Hematopoietic multipotent progenitor cell treated with erythropoietin and hydrocortisone succinate and interleukin-3 and kit ligand, for 8 days (in vitro differentiated cells): ENCODE data around the gene BCAN.
"Not testable (repeated sequence)": the region's sequence is repeated elsewhere in the genome, so short reads cannot be mapped to it uniquely, and the experiment has no call there.

Experiments used
- DNase-seq: peaks from one replicate; pipeline ENCODE4 v3.0.0-alpha.2; 2015

The BCAN gene

GRCh38 chr1:156616463-156616862 lies 25.5 kb upstream of the BCAN start:
- DNase-seq = peak; percentile 60

GRCh38 chr1:156618853-156619581 lies 22.9 kb upstream of the BCAN start, which contains the start of gene HAPLN2:
Gene HAPLN2, plus strand, starts transcription at chr1:156619415. Its CDS starts 4,076 bp downstream, at chr1:156623491.
- peak; percentile 21 for DNase-seq

GRCh38 chr1:156619582-156619955 lies 22.3 kb upstream of the BCAN start:
- no peak for DNase-seq

GRCh38 chr1:156622581-156623297 lies 19.2 kb upstream of the BCAN start:
- DNase-seq = no peak

GRCh38 chr1:156623946-156624813 lies 17.7 kb upstream of the BCAN start:
- peak; percentile 58 for DNase-seq

GRCh38 chr1:156624814-156625435 lies 17.0 kb upstream of the BCAN start:
- no peak for DNase-seq

GRCh38 chr1:156625436-156626078 lies 16.4 kb upstream of the BCAN start:
- DNase-seq = peak; percentile 46

GRCh38 chr1:156626079-156626438 lies 15.9 kb upstream of the BCAN start:
- no peak for DNase-seq

- DNase-seq = peak; percentile 69
These were observed 14.5 kb upstream of the BCAN start for GRCh38 chr1:156627313-156627880.

GRCh38 chr1:156629823-156630449 lies 12.0 kb upstream of the BCAN start:
- no peak for DNase-seq

GRCh38 chr1:156631152-156631551 lies 10.8 kb upstream of the BCAN start:
- DNase-seq = not testable (repeated sequence)

- no peak for DNase-seq
These were observed 9.6 kb upstream of the BCAN start for GRCh38 chr1:156632355-156632754.

GRCh38 chr1:156638189-156638985 lies 3.5 kb upstream of the BCAN start:
- DNase-seq = no peak

GRCh38 chr1:156639601-156640101 lies 2.3 kb upstream of the BCAN start:
- DNase-seq = no peak

GRCh38 chr1:156640842-156641706 lies 843 bp upstream of the BCAN start:
- DNase-seq = no peak

- no peak for DNase-seq
These were observed 540 bp downstream of the BCAN start for GRCh38 chr1:156642265-156643048.

GRCh38 chr1:156643049-156643777 lies 1.3 kb downstream of the BCAN start:
- no peak for DNase-seq

- DNase-seq = peak; percentile 24
These were observed 1.8 kb downstream of the BCAN start for GRCh38 chr1:156643778-156644092.
